ENCODE data around the gene OR5K3.

The OR5K3 gene

DNA sequence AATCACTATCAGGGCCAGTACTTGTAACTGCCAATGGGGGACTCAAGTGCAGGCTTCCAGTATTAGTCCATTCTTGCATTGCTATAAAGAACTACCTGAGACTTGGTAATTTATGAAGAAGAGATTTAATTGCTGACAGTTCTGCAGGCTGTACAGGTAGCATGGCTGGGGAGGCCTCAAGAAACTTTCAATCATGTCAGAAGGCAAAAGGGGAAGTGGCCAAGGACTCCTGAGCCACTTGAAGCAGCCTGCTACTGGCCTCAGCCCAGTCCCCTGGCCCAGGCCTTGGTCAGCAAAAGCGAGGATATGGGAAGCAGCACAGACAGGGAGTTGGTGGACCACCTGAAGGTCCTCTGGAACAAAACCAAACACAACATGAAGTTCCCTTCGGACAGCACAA lies 43.3 kb downstream of the OR5K3 start:
- no peak for DNase-seq (ENCODE audit: low spot score)

DNA sequence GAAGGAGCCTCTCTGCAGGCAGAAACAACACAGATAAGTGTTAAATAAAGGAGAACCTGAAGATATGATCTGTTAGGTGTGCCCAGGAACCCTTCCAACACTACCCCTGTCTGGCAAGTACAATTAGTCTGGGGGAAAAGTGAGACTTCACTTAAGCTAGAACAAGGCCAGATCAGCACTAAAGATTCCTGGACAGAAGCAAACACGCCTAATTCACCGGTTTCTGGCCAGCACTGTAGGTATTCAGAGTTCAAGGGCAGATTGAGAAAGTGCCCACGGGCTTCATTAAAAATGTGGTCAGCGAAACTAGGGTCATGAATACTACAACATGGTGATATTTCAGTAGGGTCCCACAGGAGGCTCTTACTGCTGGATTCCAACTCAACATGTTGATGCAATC lies 43.9 kb downstream of the OR5K3 start:
- DNase-seq (ENCODE audit: low spot score) = no peak

DNA sequence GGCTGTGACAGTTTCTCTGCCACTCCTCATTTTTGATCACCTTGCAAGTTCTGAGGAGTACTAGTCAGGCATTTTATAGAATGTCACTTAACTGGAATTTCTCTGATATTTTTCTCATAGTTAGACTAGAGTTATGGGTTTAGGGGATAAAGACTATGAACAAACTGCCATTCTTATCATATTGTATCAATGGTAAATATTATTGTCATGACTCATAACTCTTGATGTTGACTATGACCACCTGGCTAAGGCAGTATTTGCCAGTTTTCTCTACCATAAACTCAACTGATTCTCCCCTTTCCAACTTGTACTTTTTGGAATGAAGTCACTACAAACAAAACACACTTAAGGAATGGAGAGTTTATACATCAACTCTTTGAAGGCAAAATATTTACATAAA lies 49.8 kb downstream of the OR5K3 start:
- peak; percentile 1 for DNase-seq (ENCODE audit: low spot score)

All from LoVo (cell line).